Nephron (organoid): ENCODE measurements around the gene RBM3.

Experiments used
- H3K27ac Mint-ChIP-seq, 3 experiments: 2 replicates each; pipeline ENCODE4 v1.8.0; 2020; ENCODE audit warnings: mixed read lengths in 3 of 3, mild to moderate bottlenecking in 2 of 3, moderate library complexity in 1 of 3
- H3K27me3 Mint-ChIP-seq: 2 replicates; pipeline ENCODE4 v1.8.0; 2021; ENCODE audit warnings: low read depth, mild to moderate bottlenecking, moderate library complexity, mixed read lengths
- H3K36me3 Mint-ChIP-seq: 2 replicates; pipeline ENCODE4 v1.8.0; 2020; ENCODE audit warnings: low read depth, mixed read lengths
- H3K4me1 Mint-ChIP-seq: 2 replicates; pipeline ENCODE4 v1.8.0; 2020; ENCODE audit warnings: mixed read lengths
- H3K4me3 Mint-ChIP-seq, 3 experiments: 2 replicates each; pipeline ENCODE4 v1.8.0; 2020; ENCODE audit warnings: mild to moderate bottlenecking in 3 of 3, mixed read lengths in 3 of 3, moderate library complexity in 2 of 3
- H3K9me3 Mint-ChIP-seq: 2 replicates; pipeline ENCODE4 v1.8.0; 2020; ENCODE audit warnings: mixed read lengths
- TF ChIP-seq, protein P1 (sequence below), 3 experiments: fragments of 200-600 bp; sonication (generic); IDR thresholded peaks; one replicate each; pipeline ENCODE4 v1.5.0; 2021; ENCODE audit warnings: antibody characterized with exemption in 3 of 3; ENCODE audit not compliant: unreplicated experiment in 3 of 3

The RBM3 gene

GRCh38 chrX:48600226-48600625 is 25.9 kb downstream of the RBM3 start:
- H3K9me3 Mint-ChIP-seq: peaks cover 8% of the 10 kb centered on the region
- peaks cover 36% of the 10 kb centered on the region for H3K36me3 Mint-ChIP-seq
- no peak overlapping the region for H3K27ac Mint-ChIP-seq
- TF ChIP-seq, protein P1, sequence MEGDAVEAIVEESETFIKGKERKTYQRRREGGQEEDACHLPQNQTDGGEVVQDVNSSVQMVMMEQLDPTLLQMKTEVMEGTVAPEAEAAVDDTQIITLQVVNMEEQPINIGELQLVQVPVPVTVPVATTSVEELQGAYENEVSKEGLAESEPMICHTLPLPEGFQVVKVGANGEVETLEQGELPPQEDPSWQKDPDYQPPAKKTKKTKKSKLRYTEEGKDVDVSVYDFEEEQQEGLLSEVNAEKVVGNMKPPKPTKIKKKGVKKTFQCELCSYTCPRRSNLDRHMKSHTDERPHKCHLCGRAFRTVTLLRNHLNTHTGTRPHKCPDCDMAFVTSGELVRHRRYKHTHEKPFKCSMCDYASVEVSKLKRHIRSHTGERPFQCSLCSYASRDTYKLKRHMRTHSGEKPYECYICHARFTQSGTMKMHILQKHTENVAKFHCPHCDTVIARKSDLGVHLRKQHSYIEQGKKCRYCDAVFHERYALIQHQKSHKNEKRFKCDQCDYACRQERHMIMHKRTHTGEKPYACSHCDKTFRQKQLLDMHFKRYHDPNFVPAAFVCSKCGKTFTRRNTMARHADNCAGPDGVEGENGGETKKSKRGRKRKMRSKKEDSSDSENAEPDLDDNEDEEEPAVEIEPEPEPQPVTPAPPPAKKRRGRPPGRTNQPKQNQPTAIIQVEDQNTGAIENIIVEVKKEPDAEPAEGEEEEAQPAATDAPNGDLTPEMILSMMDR (IDR thresholded peaks at IDR 0.05; ENCODE audit: unreplicated experiment in 3 of 3): no peak
- peaks cover 11% of the 10 kb centered on the region for H3K4me1 Mint-ChIP-seq
- no peaks in the 10 kb centered on the region for H3K27me3 Mint-ChIP-seq
- H3K4me3 Mint-ChIP-seq: no peak overlapping the region

DNA sequence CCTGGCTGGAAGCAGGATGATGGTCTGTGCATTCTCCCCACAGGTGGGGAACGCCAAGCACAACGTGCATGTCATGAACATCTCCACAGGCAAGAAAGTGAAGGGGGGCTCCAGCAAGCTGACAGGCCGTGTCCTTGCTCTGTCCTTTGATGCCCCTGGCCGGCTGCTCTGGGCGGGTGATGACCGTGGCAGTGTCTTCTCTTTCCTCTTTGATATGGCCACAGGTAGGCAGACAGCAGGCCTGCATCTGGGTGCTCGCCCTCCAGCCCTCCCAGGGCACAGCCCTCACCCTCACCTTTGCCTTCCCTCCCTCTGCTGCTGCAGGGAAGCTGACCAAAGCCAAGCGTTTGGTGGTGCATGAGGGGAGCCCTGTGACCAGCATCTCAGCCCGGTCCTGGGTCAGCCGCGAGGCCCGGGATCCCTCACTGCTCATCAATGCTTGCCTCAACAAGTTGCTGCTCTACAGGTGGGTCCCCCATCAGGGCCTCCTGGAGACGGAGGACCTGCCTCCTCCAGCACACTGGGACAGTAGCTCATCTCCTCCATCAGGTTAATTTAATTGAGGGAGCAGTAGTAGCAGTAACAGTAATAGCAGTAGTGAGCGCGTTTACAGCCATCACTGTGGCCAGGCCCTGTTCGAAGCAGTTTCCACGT is 27.6 kb downstream of the RBM3 start:
- Mint-ChIP-seq H3K27me3 (no peaks in the 10 kb centered on the region), H3K4me1 (peaks cover 11% of the 10 kb centered on the region), H3K4me3 (no peak overlapping the region), H3K27ac (no peak overlapping the region), H3K36me3 (peaks cover 45% of the 10 kb centered on the region), H3K9me3 (peaks cover 11% of the 10 kb centered on the region)
- TF ChIP-seq, protein P1 (IDR thresholded peaks at IDR 0.05; ENCODE audit: unreplicated experiment in 3 of 3): no peak

GRCh38 chrX:48604701-48605100 is 30.4 kb downstream of the RBM3 start:
- Mint-ChIP-seq H3K27ac (no peak overlapping the region), H3K9me3 (peaks cover 7% of the 10 kb centered on the region), H3K4me3 (no peak overlapping the region), H3K27me3 (no peaks in the 10 kb centered on the region), H3K4me1 (no peaks in the 10 kb centered on the region), H3K36me3 (peaks cover 35% of the 10 kb centered on the region)
- TF ChIP-seq, protein P1 (IDR thresholded peaks at IDR 0.05; ENCODE audit: unreplicated experiment in 3 of 3): no peak

- Mint-ChIP-seq H3K27ac (peak overlapping the region in 1 of 3 experiments; percentile 62), H3K4me3 (no peak overlapping the region), H3K4me1 (no peaks in the 10 kb centered on the region), H3K9me3 (peaks cover 7% of the 10 kb centered on the region), H3K36me3 (peaks cover 30% of the 10 kb centered on the region), H3K27me3 (no peaks in the 10 kb centered on the region)
- TF ChIP-seq, protein P1 (IDR thresholded peaks at IDR 0.05; ENCODE audit: unreplicated experiment in 3 of 3): no peak
These were observed 31.8 kb downstream of the RBM3 start for GRCh38 chrX:48606091-48606490.

- Mint-ChIP-seq H3K27me3 (no peaks in the 10 kb centered on the region), H3K4me3 (no peak overlapping the region), H3K27ac (no peak overlapping the region), H3K4me1 (no peaks in the 10 kb centered on the region), H3K36me3 (peaks cover 4% of the 10 kb centered on the region), H3K9me3 (peaks cover 11% of the 10 kb centered on the region)
- TF ChIP-seq, protein P1 (IDR thresholded peaks at IDR 0.05; ENCODE audit: unreplicated experiment in 3 of 3): no peak
These were observed 37.4 kb downstream of the RBM3 start for GRCh38 chrX:48611703-48612102.

DNA sequence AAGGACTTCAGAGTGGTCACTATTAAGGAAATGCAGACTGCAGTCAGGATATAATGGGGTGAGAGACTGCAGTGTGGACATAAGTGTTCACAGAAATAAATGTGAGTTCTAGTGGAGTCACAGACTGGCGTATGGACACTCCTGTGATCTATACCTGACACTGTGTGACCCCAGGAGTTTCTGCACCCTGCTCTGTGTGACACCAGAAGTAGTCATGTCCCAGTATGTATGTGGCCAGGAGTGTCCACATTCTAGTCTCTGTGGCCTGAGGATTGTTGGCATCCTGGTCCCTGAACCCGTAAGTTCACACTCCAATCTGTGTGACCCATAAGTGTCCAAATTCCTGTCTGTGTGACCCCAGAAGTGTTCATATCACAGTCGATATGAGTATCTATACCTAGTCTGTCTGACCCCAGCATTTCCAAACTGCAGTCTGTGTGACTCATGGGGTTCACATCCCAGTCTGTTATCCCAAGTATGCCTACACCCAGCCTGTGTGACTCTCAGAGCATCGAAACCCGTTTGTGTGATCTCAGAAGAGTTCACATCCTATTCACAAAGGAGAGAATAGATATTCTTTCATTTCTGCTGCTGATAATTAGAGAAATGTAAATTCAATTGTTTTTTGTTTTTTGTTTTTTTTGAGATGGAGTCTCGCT is 39.3 kb downstream of the RBM3 start:
- TF ChIP-seq, protein P1 (IDR thresholded peaks at IDR 0.05; ENCODE audit: unreplicated experiment in 3 of 3): no peak
- H3K36me3 Mint-ChIP-seq: peaks cover 4% of the 10 kb centered on the region
- H3K4me1 Mint-ChIP-seq: no peaks in the 10 kb centered on the region
- H3K27ac Mint-ChIP-seq: no peak overlapping the region
- peaks cover 7% of the 10 kb centered on the region for H3K9me3 Mint-ChIP-seq
- H3K27me3 Mint-ChIP-seq: no peaks in the 10 kb centered on the region
- H3K4me3 Mint-ChIP-seq: no peak overlapping the region
